HUES64 (cell line): ENCODE data around the gene NBDY.
"Not testable (repeated sequence)": the region's sequence is repeated elsewhere in the genome, so short reads cannot be mapped to it uniquely, and the experiment has no call there.

Source experiments
- H3K27ac ChIP-seq: 2 replicates; pipeline ENCODE4 v1.7.0; 2013; ENCODE audit warnings: low read depth, low read length, inconsistent platforms
- H3K27me3 ChIP-seq: 2 replicates; pipeline ENCODE4 v1.6.1; 2013; ENCODE audit warnings: mild to moderate bottlenecking, low read length; ENCODE audit not compliant: insufficient read depth
- H3K36me3 ChIP-seq: 2 replicates; pipeline ENCODE4 v1.6.1; 2013; ENCODE audit warnings: mild to moderate bottlenecking, low read length; ENCODE audit not compliant: insufficient read depth
- H3K4me1 ChIP-seq: 2 replicates; pipeline ENCODE4 v1.6.1; 2013; ENCODE audit warnings: mild to moderate bottlenecking, low read length, moderate library complexity; ENCODE audit not compliant: insufficient read depth
- H3K4me3 ChIP-seq: 2 replicates; pipeline ENCODE4 v1.5.1; 2013; ENCODE audit warnings: mild to moderate bottlenecking, low read length, moderate library complexity
- H3K9ac ChIP-seq: 2 replicates; pipeline ENCODE4 v1.6.1; 2013; ENCODE audit warnings: mild to moderate bottlenecking, low read depth, low read length
- H3K9me3 ChIP-seq: 2 replicates; pipeline ENCODE4 v1.6.1; 2013; ENCODE audit warnings: low read depth, low read length; ENCODE audit not compliant: insufficient read depth
- WGBS: fragments of 150-250, 120-280 bp; methylation state at CpG from one replicate; pipeline ENCODE4 v1.1.7; 2013; ENCODE audit warnings: missing lambda C conversion rate; 5-methylcytosine and 5-hydroxymethylcytosine counted together

NBDY gene

DNA sequence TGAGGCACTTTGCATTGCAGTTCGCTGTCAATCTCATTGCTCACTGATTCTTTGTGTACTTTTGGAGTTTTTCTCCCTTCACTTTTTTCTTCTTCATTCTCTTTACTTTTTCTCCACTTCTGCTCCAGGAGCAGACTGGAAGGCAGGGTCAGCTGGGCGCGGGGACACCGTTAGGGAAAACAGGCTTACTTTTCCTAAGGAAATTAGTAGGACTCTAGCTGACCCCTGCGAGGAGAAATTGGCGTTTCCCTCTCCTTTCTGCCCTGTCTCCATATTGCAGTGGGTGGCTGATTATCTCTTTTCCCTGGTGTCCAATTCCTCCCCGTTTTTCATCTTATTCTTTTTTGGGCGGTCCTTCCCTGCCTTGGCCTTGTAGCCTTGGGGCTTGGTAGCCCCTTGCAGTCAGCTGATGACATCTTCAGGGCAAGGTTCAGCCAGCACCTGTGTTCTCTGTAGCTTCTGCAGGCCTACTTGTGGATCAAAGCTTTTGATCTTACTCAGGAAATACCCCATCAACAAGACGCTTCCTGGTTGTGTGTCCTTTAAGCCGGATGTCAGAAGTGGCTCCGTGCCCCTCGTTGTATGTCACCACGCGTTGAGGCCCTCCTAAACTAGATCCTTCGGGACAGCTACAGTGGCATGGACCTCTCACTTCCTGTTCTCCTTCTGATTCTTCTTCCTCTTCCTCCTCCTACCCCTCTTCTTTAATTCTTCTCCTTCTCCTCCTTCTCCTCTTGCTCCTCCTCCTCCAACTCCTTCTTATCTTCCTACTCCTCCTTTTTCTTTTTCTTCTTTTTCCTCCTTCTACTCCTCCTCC lies 36.1 kb downstream of the NBDY start:
- no peak overlapping the region for H3K9ac ChIP-seq
- no peak overlapping the region for H3K4me3 ChIP-seq
- H3K4me1 ChIP-seq: 0 out of 2 replicates have a peak, but pooled peaks cover 5% of the 10 kb centered on the region
- H3K27me3 ChIP-seq: no peaks in the 10 kb centered on the region
- 0 out of 2 replicates have a peak, but pooled peaks cover 3% of the 10 kb centered on the region for H3K36me3 ChIP-seq
- no peaks in the 10 kb centered on the region for H3K9me3 ChIP-seq
- no peak overlapping the region for H3K27ac ChIP-seq
- 86% methylated on average over 15 of the region's 15 CpGs for WGBS

DNA sequence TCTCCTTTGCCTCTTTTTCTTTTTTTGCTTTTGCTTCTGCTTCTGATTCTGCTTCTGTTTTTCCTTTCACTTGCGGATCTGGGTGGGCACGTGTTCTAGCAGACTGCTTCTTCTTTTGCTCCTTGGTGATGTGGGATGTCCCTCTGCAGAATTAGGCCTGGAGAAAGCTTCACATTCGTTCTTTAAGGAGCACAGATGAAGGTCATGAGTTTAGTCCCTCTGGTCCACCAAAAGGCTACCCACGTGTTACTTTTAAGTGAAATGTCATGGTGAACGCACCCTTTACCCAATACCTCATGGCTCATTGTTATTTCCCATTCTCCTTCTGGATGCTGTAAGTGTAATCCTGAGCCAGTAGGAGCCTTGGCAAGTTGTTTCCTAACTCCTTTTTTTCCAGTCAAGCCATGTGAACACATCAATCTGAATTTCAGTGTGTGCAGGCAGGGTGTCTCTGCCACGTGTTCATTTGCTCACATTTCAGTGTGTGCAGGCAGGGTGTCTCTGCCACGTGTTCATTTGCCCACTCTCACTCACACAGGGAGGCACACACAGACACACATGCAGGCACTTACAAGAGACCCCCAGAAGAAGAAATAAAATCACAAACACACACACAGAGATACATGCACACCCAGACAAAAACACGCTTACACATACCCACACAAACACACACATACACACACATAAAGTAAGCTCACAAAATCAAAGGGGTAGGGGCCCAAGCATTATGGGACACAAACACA lies 36.9 kb downstream of the NBDY start:
- Histone ChIP-seq H3K4me1 (0 out of 2 replicates have a peak, but pooled peaks cover 5% of the 10 kb centered on the region), H3K27me3 (no peaks in the 10 kb centered on the region), H3K36me3 (0 out of 2 replicates have a peak, but pooled peaks cover 3% of the 10 kb centered on the region), H3K9me3 (no peaks in the 10 kb centered on the region), H3K9ac (no peak overlapping the region), H3K4me3 (no peak overlapping the region), H3K27ac (no peak overlapping the region)
- WGBS: 88% methylated on average over 8 of the region's 8 CpGs

DNA sequence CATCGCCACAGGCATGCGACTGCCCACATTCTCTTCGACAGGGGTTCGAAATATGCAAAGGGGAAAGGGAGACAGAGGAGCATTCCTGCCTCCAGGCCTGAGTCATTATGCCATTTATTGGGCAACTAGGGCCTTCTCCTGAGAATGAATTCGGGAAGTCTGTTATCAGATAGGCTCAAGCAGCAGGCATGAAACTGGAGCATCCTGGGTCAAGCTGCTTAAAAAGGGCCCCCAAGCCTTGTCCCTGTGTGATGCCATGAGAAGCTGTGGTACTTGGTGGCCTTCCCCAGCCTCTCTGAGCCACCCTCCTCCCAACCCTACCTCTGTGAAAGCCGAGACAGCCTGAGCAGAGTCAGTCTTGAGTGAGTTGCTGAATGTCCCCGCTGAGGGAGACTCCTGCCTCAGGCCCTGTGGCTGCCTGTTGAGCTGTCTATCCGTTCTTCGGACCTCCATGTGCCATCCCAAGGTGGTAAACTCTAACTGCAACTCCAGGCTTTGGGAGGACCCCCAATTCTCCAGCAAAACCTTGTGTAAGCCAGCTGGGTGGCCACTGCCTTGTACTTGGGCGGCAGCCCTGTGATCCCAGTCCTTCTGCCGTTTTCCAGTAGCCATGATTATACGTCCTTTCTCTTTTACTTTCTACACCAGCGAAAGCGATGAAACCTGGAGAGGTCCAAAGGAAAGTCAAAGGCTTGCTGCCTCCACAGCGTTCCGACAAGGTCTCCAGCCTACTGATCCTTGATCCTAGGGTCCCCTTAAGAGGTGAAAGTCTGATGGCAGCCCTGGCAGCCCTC lies 37.7 kb downstream of the NBDY start:
- Histone ChIP-seq H3K4me3 (no peak overlapping the region), H3K9ac (no peak overlapping the region), H3K36me3 (0 out of 2 replicates have a peak, but pooled peaks cover 3% of the 10 kb centered on the region)

DNA sequence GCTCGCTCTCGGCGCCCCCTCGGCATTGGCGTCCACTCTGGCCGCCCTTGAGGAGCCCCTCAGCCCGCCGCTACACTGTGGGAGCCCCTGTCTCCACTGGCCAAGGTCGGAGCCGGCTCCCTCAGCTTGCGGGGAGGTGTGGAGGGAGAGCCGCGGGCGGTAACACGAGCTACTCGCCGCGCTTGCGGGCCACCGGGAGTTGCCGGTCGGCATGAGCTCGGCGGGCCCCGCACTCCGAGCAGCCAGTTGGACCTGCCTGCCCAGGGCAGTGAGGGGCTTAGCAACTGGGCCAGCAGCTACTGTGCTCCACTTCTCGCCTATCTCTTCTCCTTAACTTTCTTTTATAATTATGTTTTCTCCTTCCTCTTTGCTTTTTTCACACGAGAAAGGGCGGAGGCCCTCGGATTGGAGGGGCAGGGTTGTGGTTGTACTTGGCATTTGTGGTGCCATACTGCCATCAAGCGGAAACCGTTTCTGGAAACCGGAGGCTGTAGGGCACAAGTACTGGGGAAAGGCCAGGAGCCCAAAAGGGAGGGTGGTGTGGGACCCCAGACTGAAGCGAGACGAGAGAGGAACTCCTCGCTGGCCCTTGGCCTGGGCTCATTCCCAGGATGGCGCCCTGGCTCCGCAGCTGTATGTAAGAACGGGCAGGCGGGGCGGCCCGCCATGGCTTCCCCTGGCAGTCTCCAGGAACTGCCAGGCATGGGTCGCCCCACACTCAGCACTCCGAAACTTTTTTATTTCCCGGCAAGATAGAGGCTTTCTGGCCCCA lies 38.5 kb downstream of the NBDY start:
- 89% methylated on average over 27 of the region's 45 CpGs for WGBS
- not testable (repeated sequence) for H3K9me3 ChIP-seq, H3K36me3 ChIP-seq, H3K27ac ChIP-seq, H3K27me3 ChIP-seq, H3K9ac ChIP-seq, H3K4me1 ChIP-seq, H3K4me3 ChIP-seq

More for the DNA sequence above, 37.7 kb downstream of the NBDY start:
- H3K27ac ChIP-seq: no peak overlapping the region
- H3K4me1 ChIP-seq: 0 out of 2 replicates have a peak, but pooled peaks cover 5% of the 10 kb centered on the region
- WGBS: 94% methylated on average over 16 of the region's 16 CpGs
- H3K9me3 ChIP-seq: no peaks in the 10 kb centered on the region
- no peaks in the 10 kb centered on the region for H3K27me3 ChIP-seq

DNA sequence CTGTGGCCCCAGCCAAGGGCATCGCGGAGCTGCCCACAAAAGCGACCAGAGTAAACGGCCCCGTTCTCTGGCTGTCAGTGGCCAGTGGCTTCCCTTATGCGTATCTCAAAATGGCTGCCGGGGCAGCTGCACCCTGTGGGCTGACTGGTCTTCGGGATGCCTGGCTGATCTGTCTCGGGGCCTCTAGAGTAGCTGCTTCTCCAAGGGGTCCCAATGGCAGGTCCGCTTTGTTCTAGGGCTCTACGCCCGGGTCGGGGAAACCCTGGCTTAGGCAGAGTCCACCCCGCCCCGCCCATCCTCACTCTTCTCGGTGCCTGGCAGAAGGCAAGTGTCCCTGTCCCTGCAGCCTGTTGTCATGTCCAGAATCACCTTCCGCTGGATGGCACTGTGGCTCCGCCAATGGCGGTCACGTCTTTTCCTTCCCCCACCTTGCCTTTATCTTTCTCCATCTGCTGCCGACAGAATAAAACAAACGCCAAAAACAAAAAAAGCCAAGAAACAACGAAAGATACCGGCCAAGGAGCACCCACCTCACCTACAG lies 39.1 kb downstream of the NBDY start:
- H3K36me3 ChIP-seq, H3K9me3 ChIP-seq, H3K27me3 ChIP-seq, H3K9ac ChIP-seq, H3K4me1 ChIP-seq, H3K27ac ChIP-seq, H3K4me3 ChIP-seq: not testable (repeated sequence)
- no CpG with 5 or more reads among the region's 24 CpGs for WGBS

DNA sequence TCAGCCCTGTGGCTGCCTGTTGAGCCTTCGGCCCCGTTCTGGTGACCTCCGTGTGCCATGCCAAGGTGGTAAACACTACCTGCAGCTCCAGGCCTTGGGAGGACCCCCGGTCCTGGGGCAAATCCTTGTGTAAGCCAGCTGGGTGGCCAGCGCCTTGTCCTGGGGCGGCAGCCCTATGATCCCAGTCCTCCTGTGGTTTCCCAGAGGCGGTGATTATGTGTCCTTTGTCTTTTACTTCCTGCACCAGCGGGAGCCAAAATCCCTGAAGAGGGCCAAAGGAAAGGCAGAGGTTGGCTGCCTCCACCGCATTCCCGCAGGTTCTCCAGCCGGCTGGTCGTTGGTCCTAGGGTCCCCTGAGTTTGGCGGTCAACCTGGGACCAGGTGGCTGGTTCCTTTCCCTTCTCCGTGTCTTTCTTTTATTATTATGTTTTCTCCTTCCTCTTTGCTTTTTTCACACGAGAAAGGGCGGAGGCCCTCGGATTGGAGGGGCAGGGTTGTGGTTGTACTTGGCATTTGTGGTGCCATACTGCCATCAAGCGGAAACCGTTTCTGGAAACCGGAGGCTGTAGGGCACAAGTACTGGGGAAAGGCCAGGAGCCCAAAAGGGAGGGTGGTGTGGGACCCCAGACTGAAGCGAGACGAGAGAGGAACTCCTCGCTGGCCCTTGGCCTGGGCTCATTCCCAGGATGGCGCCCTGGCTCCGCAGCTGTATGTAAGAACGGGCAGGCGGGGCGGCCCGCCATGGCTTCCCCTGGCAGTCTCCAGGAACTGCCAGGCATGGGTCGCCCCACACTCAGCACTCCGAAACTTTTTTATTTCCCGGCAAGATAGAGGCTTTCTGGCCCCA lies 43.9 kb downstream of the NBDY start:
- H3K27ac ChIP-seq, H3K4me1 ChIP-seq, H3K4me3 ChIP-seq, H3K36me3 ChIP-seq, H3K9ac ChIP-seq, H3K27me3 ChIP-seq, H3K9me3 ChIP-seq: not testable (repeated sequence)
- WGBS: no CpG with 5 or more reads among the region's 32 CpGs

DNA sequence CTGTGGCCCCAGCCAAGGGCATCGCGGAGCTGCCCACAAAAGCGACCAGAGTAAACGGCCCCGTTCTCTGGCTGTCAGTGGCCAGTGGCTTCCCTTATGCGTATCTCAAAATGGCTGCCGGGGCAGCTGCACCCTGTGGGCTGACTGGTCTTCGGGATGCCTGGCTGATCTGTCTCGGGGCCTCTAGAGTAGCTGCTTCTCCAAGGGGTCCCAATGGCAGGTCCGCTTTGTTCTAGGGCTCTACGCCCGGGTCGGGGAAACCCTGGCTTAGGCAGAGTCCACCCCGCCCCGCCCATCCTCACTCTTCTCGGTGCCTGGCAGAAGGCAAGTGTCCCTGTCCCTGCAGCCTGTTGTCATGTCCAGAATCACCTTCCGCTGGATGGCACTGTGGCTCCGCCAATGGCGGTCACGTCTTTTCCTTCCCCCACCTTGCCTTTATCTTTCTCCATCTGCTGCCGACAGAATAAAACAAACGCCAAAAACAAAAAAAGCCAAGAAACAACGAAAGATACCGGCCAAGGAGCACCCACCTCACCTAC lies 44.5 kb downstream of the NBDY start:
- not testable (repeated sequence) for H3K9ac ChIP-seq, H3K27ac ChIP-seq, H3K4me3 ChIP-seq, H3K36me3 ChIP-seq, H3K4me1 ChIP-seq, H3K9me3 ChIP-seq, H3K27me3 ChIP-seq
- no CpG with 5 or more reads among the region's 24 CpGs for WGBS

DNA sequence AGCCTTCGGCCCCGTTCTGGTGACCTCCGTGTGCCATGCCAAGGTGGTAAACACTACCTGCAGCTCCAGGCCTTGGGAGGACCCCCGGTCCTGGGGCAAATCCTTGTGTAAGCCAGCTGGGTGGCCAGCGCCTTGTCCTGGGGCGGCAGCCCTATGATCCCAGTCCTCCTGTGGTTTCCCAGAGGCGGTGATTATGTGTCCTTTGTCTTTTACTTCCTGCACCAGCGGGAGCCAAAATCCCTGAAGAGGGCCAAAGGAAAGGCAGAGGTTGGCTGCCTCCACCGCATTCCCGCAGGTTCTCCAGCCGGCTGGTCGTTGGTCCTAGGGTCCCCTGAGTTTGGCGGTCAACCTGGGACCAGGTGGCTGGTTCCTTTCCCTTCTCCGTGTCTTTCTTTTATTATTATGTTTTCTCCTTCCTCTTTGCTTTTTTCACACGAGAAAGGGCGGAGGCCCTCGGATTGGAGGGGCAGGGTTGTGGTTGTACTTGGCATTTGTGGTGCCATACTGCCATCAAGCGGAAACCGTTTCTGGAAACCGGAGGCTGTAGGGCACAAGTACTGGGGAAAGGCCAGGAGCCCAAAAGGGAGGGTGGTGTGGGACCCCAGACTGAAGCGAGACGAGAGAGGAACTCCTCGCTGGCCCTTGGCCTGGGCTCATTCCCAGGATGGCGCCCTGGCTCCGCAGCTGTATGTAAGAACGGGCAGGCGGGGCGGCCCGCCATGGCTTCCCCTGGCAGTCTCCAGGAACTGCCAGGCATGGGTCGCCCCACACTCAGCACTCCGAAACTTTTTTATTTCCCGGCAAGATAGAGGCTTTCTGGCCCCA lies 49.3 kb downstream of the NBDY start:
- H3K9ac ChIP-seq, H3K4me1 ChIP-seq, H3K27me3 ChIP-seq, H3K27ac ChIP-seq, H3K36me3 ChIP-seq, H3K4me3 ChIP-seq, H3K9me3 ChIP-seq: not testable (repeated sequence)
- no CpG with 5 or more reads among the region's 32 CpGs for WGBS

DNA sequence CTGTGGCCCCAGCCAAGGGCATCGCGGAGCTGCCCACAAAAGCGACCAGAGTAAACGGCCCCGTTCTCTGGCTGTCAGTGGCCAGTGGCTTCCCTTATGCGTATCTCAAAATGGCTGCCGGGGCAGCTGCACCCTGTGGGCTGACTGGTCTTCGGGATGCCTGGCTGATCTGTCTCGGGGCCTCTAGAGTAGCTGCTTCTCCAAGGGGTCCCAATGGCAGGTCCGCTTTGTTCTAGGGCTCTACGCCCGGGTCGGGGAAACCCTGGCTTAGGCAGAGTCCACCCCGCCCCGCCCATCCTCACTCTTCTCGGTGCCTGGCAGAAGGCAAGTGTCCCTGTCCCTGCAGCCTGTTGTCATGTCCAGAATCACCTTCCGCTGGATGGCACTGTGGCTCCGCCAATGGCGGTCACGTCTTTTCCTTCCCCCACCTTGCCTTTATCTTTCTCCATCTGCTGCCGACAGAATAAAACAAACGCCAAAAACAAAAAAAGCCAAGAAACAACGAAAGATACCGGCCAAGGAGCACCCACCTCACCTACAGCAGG lies 50.0 kb downstream of the NBDY start:
- H3K4me3 ChIP-seq, H3K27ac ChIP-seq, H3K36me3 ChIP-seq, H3K9ac ChIP-seq, H3K9me3 ChIP-seq, H3K27me3 ChIP-seq, H3K4me1 ChIP-seq: not testable (repeated sequence)
- WGBS: no CpG with 5 or more reads among the region's 24 CpGs
